ENCODE data around the gene MS4A10. TPM values are rescaled to one million over a fixed set of nuclear protein-coding genes. Genes with fewer than 3 reads are reported as not detected.

The MS4A10 gene
- total and polyA plus RNA-seq, 10 of the 15 experiments (the other 5 are each of a cell fraction or from before 2014, with no cell fraction given), result not detected

DNA sequence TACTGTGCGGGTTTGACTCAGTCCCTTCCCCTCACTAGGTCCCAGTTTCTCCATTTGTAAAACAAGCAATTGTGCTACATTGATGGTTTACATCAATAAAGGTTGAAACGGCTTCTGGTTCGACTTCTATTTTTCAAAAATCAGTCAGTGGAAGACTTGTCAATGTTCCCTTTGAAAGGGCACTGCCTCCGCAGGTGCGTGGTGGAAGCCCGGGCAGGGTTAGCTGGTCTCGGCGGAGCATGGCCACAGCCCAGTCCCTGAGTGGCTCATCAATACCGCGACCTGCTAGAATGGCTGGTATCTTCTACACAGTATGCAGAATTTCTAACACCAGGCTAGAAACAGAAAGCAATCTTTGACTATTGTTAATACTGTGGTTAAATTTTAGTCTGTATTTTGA, 16.1 kb downstream of the MS4A10 start:
- RAD21 ChIA-PET (ENCODE audit: unreplicated experiment), result no interaction called here
- no TSS peak for BruUV-seq (replicated peaks)
- no peak for ATAC-seq
- no peaks in the 10 kb centered on the region; a peak in 2 of 4 replicates for H3K27me3 ChIP-seq (replicated peaks in 1 of 2; ENCODE audit: control insufficient read depth in 2 of 2, insufficient read depth in 2 of 2, low read length in 1 of 2)
- CTCF ChIA-PET, result no interaction called here
- no peaks in the 10 kb centered on the region for H3K4me1 ChIP-seq (ENCODE audit: control insufficient read depth, insufficient read depth, low read length)
- SMC1A ChIA-PET (ENCODE audit: uncharacterized antibody, unreplicated experiment), result no interaction called here
- intact Hi-C loops (cut with micrococcal nuclease; ENCODE audit: unreplicated experiment) (no loop called here), in situ Hi-C loops (cut with MboI) (no loop called here)
- DNase-seq (ENCODE audit: low read depth, low spot score), result no peak
- no peak overlapping the region for H3K4me2 ChIP-seq (ENCODE audit: control insufficient read depth, insufficient read depth)
- H3K27ac ChIP-seq (ENCODE audit: control insufficient read depth, insufficient read depth), result no peak overlapping the region
- H3K36me3 ChIP-seq (ENCODE audit: control insufficient read depth in 2 of 2, insufficient read depth in 2 of 2, low read length in 1 of 2), result no peaks in the 10 kb centered on the region
- 79% methylated on average over 10 of the region's 10 CpGs for WGBS (ENCODE audit: insufficient coverage, insufficient replicate concordance, low lambda C conversion rate, missing lambda C conversion rate)
- FAIRE-seq, result no peak
- POLR2A ChIA-PET, result no interaction called here
- no peaks in the 10 kb centered on the region for H3K79me2 ChIP-seq (ENCODE audit: control insufficient read depth, insufficient read depth, low read length)
- no peaks in the 10 kb centered on the region for H3K9me3 ChIP-seq (replicated peaks; ENCODE audit: control insufficient read depth, insufficient read depth, low read length)
- no peaks in the 10 kb centered on the region for H4K20me1 ChIP-seq (ENCODE audit: control insufficient read depth, insufficient read depth)
- TF ChIP-seq POLR2A (IDR thresholded peaks at IDR 0.05; ENCODE audit: low read depth, low read length), result no peak
- TF ChIP-seq, protein P1, sequence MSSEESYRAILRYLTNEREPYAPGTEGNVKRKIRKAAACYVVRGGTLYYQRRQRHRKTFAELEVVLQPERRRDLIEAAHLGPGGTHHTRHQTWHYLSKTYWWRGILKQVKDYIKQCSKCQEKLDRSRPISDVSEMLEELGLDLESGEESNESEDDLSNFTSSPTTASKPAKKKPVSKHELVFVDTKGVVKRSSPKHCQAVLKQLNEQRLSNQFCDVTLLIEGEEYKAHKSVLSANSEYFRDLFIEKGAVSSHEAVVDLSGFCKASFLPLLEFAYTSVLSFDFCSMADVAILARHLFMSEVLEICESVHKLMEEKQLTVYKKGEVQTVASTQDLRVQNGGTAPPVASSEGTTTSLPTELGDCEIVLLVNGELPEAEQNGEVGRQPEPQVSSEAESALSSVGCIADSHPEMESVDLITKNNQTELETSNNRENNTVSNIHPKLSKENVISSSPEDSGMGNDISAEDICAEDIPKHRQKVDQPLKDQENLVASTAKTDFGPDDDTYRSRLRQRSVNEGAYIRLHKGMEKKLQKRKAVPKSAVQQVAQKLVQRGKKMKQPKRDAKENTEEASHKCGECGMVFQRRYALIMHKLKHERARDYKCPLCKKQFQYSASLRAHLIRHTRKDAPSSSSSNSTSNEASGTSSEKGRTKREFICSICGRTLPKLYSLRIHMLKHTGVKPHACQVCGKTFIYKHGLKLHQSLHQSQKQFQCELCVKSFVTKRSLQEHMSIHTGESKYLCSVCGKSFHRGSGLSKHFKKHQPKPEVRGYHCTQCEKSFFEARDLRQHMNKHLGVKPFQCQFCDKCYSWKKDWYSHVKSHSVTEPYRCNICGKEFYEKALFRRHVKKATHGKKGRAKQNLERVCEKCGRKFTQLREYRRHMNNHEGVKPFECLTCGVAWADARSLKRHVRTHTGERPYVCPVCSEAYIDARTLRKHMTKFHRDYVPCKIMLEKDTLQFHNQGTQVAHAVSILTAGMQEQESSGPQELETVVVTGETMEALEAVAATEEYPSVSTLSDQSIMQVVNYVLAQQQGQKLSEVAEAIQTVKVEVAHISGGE (CRISPR knock-in tag; IDR thresholded peaks at IDR 0.05), result no peak
- no peak for TF ChIP-seq CHD1 (IDR thresholded peaks at IDR 0.05; ENCODE audit: low read depth, low read length)
- TF ChIP-seq CHD4 (IDR thresholded peaks at IDR 0.05), result no peak
- TF ChIP-seq PAX8 (IDR thresholded peaks at IDR 0.05), result no peak
- TF ChIP-seq RAD21 (IDR thresholded peaks at IDR 0.05; ENCODE audit: insufficient read depth, low read depth, low read length), result no peak
- no peak for TF ChIP-seq SP1 (IDR thresholded peaks at IDR 0.05; ENCODE audit: low read depth, low read length)
- no peak for TF ChIP-seq EED (IDR thresholded peaks at IDR 0.05; ENCODE audit: low read depth)
- no peak for TF ChIP-seq RB1 (IDR thresholded peaks at IDR 0.05; ENCODE audit: borderline replicate concordance)
- TF ChIP-seq YY1 (IDR thresholded peaks at IDR 0.05; ENCODE audit: low read depth, low read length), result no peak
- TF ChIP-seq GATAD2B (conservative IDR thresholded peaks at IDR 0.05; ENCODE audit: low read depth), result no peak
- no peak for TF ChIP-seq RELA (IDR thresholded peaks at IDR 0.05; ENCODE audit: borderline replicate concordance, partially characterized antibody)
- no peak for TF ChIP-seq TARDBP (IDR thresholded peaks at IDR 0.05; ENCODE audit: borderline replicate concordance)
- H2AFZ ChIP-seq (ENCODE audit: control insufficient read depth, low read depth, low read length), result no peak overlapping the region
- H3K4me3 ChIP-seq, result no peak overlapping the region
- H3K9ac ChIP-seq (ENCODE audit: control insufficient read depth, insufficient read depth, low read length), result no peak overlapping the region
